Prostate gland (tissue), 2 donors: ENCODE measurements around the gene ELMOD1.

Experiments used
- POLR2A ChIP-seq: fragments of 450-650 bp; IDR thresholded peaks from one replicate; pipeline ENCODE4 v1.6.1; 2016; ENCODE audit warnings: antibody characterized with exemption, mild to moderate bottlenecking
- TF ChIP-seq, protein P1 (sequence below), 4 experiments: fragments of 200-600 bp in 2 of 4; fragments of 450-650 bp in 2 of 4; sonication (generic) in 2 of 4; IDR thresholded peaks; 1 replicate in 3 of 4; 2 replicates in 1 of 4; pipeline ENCODE4 v1.5.1; 2016 to 2019; ENCODE audit warnings: antibody characterized with exemption in 4 of 4, mild to moderate bottlenecking in 2 of 4, moderate library complexity in 2 of 4

DNA sequence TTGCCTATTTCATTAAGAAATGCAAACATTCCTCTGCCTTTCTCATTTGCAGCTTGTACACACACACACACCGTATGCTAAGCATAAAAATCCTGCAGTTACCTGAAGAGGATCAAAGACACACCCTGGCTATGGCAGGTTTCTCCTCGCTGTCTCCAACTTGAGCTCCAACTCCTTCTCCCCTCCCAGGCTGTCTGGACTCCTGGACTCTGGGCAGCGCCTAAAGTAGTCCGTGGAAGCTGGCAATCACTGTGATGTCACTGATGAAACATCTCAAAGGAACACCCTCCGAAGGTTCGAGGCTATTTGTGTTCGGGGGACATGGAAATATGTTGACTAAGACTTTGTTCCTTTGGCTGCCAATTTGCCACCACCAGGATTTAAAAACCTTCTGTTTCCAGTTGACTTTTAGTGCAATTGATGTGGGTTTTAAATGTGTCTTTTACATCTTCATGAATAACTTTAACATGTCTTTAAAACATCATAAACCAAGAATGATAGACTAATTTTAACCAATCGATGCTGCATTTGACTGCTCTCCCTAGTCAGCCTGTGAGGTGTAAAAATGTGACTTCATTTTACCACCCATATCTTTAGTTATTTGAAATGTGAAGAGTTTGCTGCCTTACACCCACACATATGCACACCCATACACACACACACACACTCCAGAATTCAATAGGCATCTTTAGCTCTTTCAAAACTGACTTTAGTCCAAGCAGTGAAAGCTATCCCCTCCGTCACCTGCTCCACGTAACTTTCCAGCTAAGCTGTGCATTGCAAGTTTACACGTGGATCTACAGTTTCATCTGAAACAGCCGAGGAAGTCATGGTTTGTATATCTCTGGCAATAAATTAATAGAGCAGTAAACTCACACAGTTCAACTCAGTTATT, 121.2 kb downstream of the ELMOD1 start, which contains the start of gene SLN:
- TF ChIP-seq, protein P1, sequence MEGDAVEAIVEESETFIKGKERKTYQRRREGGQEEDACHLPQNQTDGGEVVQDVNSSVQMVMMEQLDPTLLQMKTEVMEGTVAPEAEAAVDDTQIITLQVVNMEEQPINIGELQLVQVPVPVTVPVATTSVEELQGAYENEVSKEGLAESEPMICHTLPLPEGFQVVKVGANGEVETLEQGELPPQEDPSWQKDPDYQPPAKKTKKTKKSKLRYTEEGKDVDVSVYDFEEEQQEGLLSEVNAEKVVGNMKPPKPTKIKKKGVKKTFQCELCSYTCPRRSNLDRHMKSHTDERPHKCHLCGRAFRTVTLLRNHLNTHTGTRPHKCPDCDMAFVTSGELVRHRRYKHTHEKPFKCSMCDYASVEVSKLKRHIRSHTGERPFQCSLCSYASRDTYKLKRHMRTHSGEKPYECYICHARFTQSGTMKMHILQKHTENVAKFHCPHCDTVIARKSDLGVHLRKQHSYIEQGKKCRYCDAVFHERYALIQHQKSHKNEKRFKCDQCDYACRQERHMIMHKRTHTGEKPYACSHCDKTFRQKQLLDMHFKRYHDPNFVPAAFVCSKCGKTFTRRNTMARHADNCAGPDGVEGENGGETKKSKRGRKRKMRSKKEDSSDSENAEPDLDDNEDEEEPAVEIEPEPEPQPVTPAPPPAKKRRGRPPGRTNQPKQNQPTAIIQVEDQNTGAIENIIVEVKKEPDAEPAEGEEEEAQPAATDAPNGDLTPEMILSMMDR (IDR thresholded peaks at IDR 0.05), result no peak
- TF ChIP-seq POLR2A, result no peak
